GM21717 (cell line): ENCODE data around the gene PIGT.
"Not testable (repeated sequence)": the region's sequence is repeated elsewhere in the genome, so short reads cannot be mapped to it uniquely, and the experiment has no call there.

Source experiments
- ATAC-seq: cut with Tn5 transposase; IDR thresholded peaks from one replicate; pipeline ENCODE4 v1.9.1; 2021; ENCODE audit warnings: mild to moderate bottlenecking, moderate library complexity; ENCODE audit not compliant: unreplicated experiment

PIGT gene

DNA sequence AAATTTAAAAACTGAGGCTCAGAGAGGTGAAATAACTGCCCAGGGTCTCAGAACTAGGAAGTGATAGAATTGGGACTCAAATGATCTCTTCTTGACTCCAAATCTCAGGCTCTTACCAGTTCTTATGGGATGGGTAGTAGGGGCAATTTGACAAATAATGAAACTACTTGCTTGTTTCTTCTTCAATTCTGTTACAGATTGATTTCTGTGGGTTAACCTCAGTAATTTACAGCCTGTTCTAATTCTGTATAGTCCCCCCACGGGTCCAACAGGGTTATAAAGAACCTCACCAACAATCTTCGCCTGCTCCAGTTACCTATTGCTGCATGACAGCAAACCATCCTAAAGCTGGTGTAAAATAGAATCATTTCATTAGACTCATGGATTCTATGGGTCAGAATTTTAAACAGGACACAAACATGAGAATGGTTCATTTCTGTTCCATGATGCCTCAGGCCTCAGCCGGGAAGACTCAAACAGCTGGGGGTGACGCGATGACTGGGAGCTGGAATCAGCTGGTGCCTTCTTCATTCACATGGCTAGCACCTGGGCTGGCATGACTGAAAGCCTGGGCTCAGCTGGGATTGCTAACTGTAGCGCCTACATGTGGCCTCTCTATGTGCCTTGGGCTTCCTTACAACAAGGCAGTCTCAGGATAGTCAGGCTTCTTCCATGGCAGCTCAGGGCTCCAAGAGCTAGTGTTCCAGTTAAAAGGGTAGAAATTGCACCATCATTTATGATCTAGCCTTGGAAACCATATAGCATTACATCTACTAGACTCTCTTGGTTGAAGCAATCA, 47.0 kb downstream of the PIGT start:
- ATAC-seq, result no peak

DNA sequence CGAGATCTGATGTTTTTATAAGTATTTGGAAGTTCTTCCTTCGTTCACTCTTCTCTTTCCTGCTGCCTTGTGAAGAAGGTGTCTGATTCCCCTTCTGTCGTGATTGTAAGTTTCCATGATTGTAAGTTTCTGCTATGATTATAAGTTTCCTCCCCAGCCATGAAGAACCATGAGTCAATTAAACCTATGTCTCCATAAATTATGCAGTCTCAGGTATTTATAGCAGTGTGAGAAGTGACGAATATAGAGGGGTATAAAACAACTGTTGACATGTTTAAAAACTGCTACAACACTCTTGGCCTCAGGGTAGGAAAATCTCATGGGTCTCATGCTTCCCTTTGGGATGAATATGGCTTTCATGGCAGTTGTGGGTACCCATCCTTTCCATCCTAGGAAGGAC, 47.8 kb downstream of the PIGT start:
- no peak for ATAC-seq

GRCh38 chr20:45465491-45466266, 49.7 kb downstream of the PIGT start:
- no peak for ATAC-seq

DNA sequence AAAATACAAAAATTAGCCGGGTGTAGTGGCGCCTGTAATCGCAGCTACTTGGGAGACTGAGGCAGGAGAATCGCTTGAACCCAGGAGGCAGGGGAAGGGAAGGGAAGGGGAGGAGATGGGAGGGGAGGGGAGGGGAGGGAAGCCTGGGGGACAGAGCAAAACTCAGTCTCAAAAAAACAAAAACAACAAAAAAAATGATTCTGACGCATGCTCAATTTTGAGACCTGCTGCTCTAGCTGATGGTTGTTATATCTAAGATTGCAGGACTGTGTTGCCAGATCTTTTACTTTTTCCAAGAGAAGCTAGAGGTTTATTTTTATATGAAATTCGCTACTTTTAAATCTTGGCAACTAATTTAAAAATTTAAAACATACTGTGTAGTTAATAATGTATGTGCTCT, 51.2 kb downstream of the PIGT start:
- no peak for ATAC-seq

- no peak for ATAC-seq
These were observed 51.9 kb downstream of the PIGT start for GRCh38 chr20:45467861-45468260.

GRCh38 chr20:45469336-45470261, 53.7 kb downstream of the PIGT start, which contains the start of gene WFDC2:
WFDC2 (plus strand) TSS chr20:45469753; CDS start chr20:45469782, 29 bp downstream.
- no peak for ATAC-seq

- no peak for ATAC-seq
These were observed 54.5 kb downstream of the PIGT start for GRCh38 chr20:45470262-45470931.

GRCh38 chr20:45470937-45471336, 55.0 kb downstream of the PIGT start:
- no peak for ATAC-seq

- ATAC-seq, result not testable (repeated sequence)
These were observed 56.3 kb downstream of the PIGT start for GRCh38 chr20:45472286-45472685.
